ENCODE results near the gene TIMP2.

GRCh38 chr17:78963378-78963777, 38.2 kb upstream of the TIMP2 start:
- TF ChIP-seq POLR2AphosphoS5 (IDR thresholded peaks at IDR 0.05) (no peak), CTCF (IDR thresholded peaks at IDR 0.05) (no peak), POLR2A (IDR thresholded peaks at IDR 0.05) (no peak)
